Kidney (tissue), 14 donors: Measurements from ENCODE around the gene SLC25A12. TPM values are rescaled to one million over a fixed set of nuclear protein-coding genes. Genes with fewer than 3 reads are reported as not detected.

Experiments
- DNase-seq, 5 donors: peaks; one replicate each; pipeline ENCODE4 v3.0.0-alpha.2; 2013 to 2020
- FAIRE-seq: peaks from 2 replicates; lab custom pipeline; 2012; peaks lifted over from hg19 to GRCh38; lab: Jason Lieb, UNC
- H3K27ac ChIP-seq, 2 donors: one replicate each; pipeline ENCODE4 v1.7.0; 2013; ENCODE audit warnings: low read depth in 2 of 2, low read length in 2 of 2, inconsistent platforms in 1 of 2
- H3K27me3 ChIP-seq: one replicate; pipeline ENCODE4 v1.7.1; 2013; ENCODE audit warnings: low read length, inconsistent platforms; ENCODE audit not compliant: control insufficient read depth, insufficient read depth
- H3K36me3 ChIP-seq, 3 donors: one replicate each; pipeline versions ENCODE4 v1.7.0 to v1.7.1; 2013; ENCODE audit warnings: low read length in 3 of 3, control low read depth in 1 of 3, inconsistent platforms in 1 of 3; ENCODE audit not compliant: insufficient read depth in 3 of 3, control insufficient read depth in 2 of 3
- H3K4me1 ChIP-seq, 3 donors: one replicate each; pipeline versions ENCODE4 v1.7.0 to v1.7.1; 2013; ENCODE audit warnings: low read length in 3 of 3, inconsistent platforms in 1 of 3, low read depth in 1 of 3; ENCODE audit not compliant: control insufficient read depth in 2 of 3, insufficient read depth in 2 of 3
- H3K4me3 ChIP-seq, 3 donors: one replicate each; pipeline versions ENCODE4 v1.7.0 to v1.8.1; 2013; ENCODE audit warnings: low read length in 3 of 3, control low read depth in 1 of 3, inconsistent platforms in 1 of 3
- H3K9ac ChIP-seq, 3 donors: one replicate each; pipeline versions ENCODE4 v1.7.0 to v1.7.1; 2013; ENCODE audit warnings: low read length in 3 of 3, control low read depth in 1 of 3, inconsistent platforms in 1 of 3
- H3K9me3 ChIP-seq, 3 donors: one replicate each; pipeline versions ENCODE4 v1.7.0 to v1.7.1; 2013; ENCODE audit warnings: low read length in 3 of 3, control low read depth in 1 of 3, inconsistent platforms in 1 of 3; ENCODE audit not compliant: control insufficient read depth in 2 of 3, insufficient read depth in 1 of 3
- intact Hi-C: fragments of 100-400 bp; cut with DNase I; formaldehyde crosslinking; loops from one replicate; pipeline ENCODE4 v1.11.1; 2022
- polyA plus RNA-seq: library from polyadenylated mRNA; stranded (reverse); fragments of 350-450 nt; fragmentation: Illumina TruSeq; extraction: RNeasy Lipid Tissue Mini Kit (QIAGEN cat#74804); gene quantifications from one replicate; pipeline ENCODE4 v1.2.3, GENCODE V29; 2014; ENCODE audit warnings: low read depth, low replicate concordance; ENCODE audit not compliant: insufficient read depth
- total RNA-seq: library from RNA; stranded (reverse); fragmentation: NEBNext Ultra II Directional; extraction: Animal tissue kit (Norgen Biotek cat#: 25700); gene quantifications from one replicate; pipeline ENCODE4 v1.2.1, GENCODE V29; 2021
- TF ChIP-seq, protein P1 (sequence below): IDR thresholded peaks from 3 replicates; pipeline ENCODE4 v1.5.1; 2012; ENCODE audit warnings: mild to moderate bottlenecking, moderate library complexity, borderline replicate concordance; ENCODE audit not compliant: insufficient read depth; ENCODE audit errors: extremely low read depth
- donor health status: control.
- donor health status: control.
- donor health status: control.
- donor health status: control.
- donor health status: control.
- donor health status: DM: yes; HTN: yes; CAD: no.
- donor health status: Normal renal cell carcinoma (clear cell type).

SLC25A12 gene
- total and polyA plus RNA-seq, 2 donors from 2014 or later, result 21.8 to 24.8 TPM

- Histone ChIP-seq H3K9ac (no peak overlapping the region), H3K9me3 (no peaks in the 10 kb centered on the region), H3K27ac (no peak overlapping the region), H3K36me3 (peaks cover 0 to 2% (median 0%) of the 10 kb centered on the region in 3 donors), H3K4me1 (no peaks in the 10 kb centered on the region), H3K27me3 (no peaks in the 10 kb centered on the region), H3K4me3 (no peak overlapping the region)
- TF ChIP-seq, protein P1, sequence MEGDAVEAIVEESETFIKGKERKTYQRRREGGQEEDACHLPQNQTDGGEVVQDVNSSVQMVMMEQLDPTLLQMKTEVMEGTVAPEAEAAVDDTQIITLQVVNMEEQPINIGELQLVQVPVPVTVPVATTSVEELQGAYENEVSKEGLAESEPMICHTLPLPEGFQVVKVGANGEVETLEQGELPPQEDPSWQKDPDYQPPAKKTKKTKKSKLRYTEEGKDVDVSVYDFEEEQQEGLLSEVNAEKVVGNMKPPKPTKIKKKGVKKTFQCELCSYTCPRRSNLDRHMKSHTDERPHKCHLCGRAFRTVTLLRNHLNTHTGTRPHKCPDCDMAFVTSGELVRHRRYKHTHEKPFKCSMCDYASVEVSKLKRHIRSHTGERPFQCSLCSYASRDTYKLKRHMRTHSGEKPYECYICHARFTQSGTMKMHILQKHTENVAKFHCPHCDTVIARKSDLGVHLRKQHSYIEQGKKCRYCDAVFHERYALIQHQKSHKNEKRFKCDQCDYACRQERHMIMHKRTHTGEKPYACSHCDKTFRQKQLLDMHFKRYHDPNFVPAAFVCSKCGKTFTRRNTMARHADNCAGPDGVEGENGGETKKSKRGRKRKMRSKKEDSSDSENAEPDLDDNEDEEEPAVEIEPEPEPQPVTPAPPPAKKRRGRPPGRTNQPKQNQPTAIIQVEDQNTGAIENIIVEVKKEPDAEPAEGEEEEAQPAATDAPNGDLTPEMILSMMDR, result no peak
- DNase-seq, result no peak
- no peak for FAIRE-seq
- intact Hi-C loops, result no loop called here
Observed at GRCh38 chr2:171822525-171823322, 71.3 kb downstream of the SLC25A12 start.

- H3K27ac ChIP-seq, result no peak overlapping the region
- H3K4me1 ChIP-seq, result no peaks in the 10 kb centered on the region
- DNase-seq, result no peak
- H3K9ac ChIP-seq, result no peak overlapping the region
- H3K36me3 ChIP-seq, result peaks cover 0 to 4% (median 0%) of the 10 kb centered on the region in 3 donors
- TF ChIP-seq, protein P1, result no peak
- no peaks in the 10 kb centered on the region for H3K27me3 ChIP-seq
- no peak overlapping the region for H3K4me3 ChIP-seq
- no peaks in the 10 kb centered on the region for H3K9me3 ChIP-seq
- intact Hi-C loops, result no loop called here
- FAIRE-seq, result no peak
Observed at GRCh38 chr2:171819453-171819852, 74.6 kb downstream of the SLC25A12 start.

DNA sequence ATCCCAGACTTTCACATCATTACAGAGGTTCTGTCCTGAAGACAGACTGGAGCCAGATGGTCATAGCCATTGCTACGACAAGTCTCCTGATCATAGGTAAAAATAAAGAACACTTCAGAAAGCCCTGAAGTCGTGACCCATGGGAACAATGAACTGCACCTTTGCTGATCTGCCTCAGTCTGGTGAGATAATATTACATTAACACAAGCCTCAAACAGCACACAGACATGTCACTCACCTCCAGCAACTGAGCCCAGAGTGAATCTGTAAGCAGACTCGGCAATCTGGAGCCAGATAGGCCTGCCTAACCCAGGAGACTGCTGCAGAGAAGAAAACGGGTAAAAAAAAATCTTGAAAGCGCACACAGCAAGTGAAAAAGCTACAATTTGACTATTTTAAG lies 79.2 kb downstream of the SLC25A12 start:
- Histone ChIP-seq H3K9ac (no peak overlapping the region), H3K27ac (no peak overlapping the region), H3K36me3 (peaks cover 0 to 4% (median 0%) of the 10 kb centered on the region in 3 donors), H3K27me3 (no peaks in the 10 kb centered on the region), H3K4me1 (no peaks in the 10 kb centered on the region), H3K9me3 (no peaks in the 10 kb centered on the region), H3K4me3 (no peak overlapping the region)
- FAIRE-seq (no peak), DNase-seq (no peak)
- TF ChIP-seq, protein P1, result no peak
- intact Hi-C loops, result no loop called here
